PFSK-1 (cell line): Measurements from ENCODE around the gene MOGAT1.

Source experiments
- FOXP2 ChIP-seq: optimal IDR thresholded peaks from 2 replicates; pipeline ENCODE3; 2011; ENCODE audit warnings: borderline replicate concordance, control low read depth, inconsistent platforms; ENCODE audit not compliant: insufficient read depth; ENCODE audit errors: extremely low read length, extremely low read depth
- POLR2AphosphoS5 ChIP-seq: IDR thresholded peaks from 2 replicates; pipeline ENCODE4 v1.6.1; 2012; ENCODE audit warnings: low read depth, mild to moderate bottlenecking, control low read depth, low read length, moderate library complexity
- SIN3A ChIP-seq: IDR thresholded peaks from 2 replicates; pipeline ENCODE4 v1.6.1; 2012; ENCODE audit warnings: mild to moderate bottlenecking, low read length, moderate library complexity, borderline replicate concordance; ENCODE audit not compliant: insufficient read depth
- TAF1 ChIP-seq: IDR thresholded peaks from 2 replicates; pipeline ENCODE4 v1.6.1; 2012; ENCODE audit warnings: low read length, control low read depth, borderline replicate concordance; ENCODE audit not compliant: insufficient read depth
- TF ChIP-seq, protein P1 (sequence below), 2 experiments: IDR thresholded peaks; 2 replicates each; pipeline versions ENCODE4 v1.6.1 to v1.8.0; 2011 to 2012; ENCODE audit warnings: low read depth in 2 of 2, low read length in 2 of 2, control low read depth in 1 of 2, inconsistent platforms in 1 of 2, mild to moderate bottlenecking in 1 of 2, moderate library complexity in 1 of 2; ENCODE audit not compliant: insufficient read depth in 1 of 2

The MOGAT1 gene

DNA sequence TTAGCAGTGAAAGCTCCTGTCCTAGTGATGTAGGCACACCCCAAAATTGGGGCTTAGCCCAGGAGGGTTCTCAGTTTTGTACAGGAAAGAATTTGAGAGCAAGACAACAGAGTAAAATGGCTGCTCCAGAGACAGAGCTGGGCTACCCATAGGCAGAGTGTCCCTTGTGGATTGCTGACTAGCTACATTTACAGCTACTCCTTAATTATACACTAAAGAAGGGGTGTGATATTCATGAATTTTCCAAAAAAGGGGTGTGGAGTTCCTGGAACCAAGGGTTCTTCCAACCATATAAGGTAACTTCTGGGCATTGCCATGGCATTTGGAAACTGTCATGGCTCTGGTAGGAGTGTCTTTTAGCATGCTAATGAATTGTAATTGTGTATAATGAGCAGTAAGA is 52.8 kb downstream of the MOGAT1 start:
- TF ChIP-seq, protein P1, sequence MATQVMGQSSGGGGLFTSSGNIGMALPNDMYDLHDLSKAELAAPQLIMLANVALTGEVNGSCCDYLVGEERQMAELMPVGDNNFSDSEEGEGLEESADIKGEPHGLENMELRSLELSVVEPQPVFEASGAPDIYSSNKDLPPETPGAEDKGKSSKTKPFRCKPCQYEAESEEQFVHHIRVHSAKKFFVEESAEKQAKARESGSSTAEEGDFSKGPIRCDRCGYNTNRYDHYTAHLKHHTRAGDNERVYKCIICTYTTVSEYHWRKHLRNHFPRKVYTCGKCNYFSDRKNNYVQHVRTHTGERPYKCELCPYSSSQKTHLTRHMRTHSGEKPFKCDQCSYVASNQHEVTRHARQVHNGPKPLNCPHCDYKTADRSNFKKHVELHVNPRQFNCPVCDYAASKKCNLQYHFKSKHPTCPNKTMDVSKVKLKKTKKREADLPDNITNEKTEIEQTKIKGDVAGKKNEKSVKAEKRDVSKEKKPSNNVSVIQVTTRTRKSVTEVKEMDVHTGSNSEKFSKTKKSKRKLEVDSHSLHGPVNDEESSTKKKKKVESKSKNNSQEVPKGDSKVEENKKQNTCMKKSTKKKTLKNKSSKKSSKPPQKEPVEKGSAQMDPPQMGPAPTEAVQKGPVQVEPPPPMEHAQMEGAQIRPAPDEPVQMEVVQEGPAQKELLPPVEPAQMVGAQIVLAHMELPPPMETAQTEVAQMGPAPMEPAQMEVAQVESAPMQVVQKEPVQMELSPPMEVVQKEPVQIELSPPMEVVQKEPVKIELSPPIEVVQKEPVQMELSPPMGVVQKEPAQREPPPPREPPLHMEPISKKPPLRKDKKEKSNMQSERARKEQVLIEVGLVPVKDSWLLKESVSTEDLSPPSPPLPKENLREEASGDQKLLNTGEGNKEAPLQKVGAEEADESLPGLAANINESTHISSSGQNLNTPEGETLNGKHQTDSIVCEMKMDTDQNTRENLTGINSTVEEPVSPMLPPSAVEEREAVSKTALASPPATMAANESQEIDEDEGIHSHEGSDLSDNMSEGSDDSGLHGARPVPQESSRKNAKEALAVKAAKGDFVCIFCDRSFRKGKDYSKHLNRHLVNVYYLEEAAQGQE (IDR thresholded peaks at IDR 0.05; ENCODE audit: insufficient read depth in 1 of 2, low read depth in 2 of 2, low read length in 2 of 2): no peak
- TF ChIP-seq SIN3A (no peak), TAF1 (no peak), FOXP2 (no peak), POLR2AphosphoS5 (no peak)

DNA sequence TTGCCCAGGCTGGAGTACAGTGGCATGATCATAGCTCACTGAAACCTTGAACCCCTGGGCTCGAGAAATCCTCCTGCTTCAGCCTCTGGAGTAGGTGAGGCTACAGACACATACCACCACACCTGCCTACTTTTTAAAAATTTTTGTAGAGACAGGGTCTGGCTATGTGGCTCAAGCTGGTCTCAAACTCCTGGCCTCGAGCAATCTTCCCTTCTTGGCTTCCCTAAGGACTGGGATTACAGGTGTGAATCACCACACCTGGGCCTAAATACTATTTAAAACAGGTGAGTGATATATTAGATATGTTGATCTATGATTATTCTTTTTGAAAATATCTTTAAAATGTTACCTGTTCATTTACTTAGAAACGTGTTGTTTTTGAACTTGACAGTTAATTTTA is 57.2 kb downstream of the MOGAT1 start:
- no peak for TF ChIP-seq POLR2AphosphoS5
- no peak for TF ChIP-seq FOXP2
- TF ChIP-seq SIN3A: no peak
- TF ChIP-seq, protein P1 (IDR thresholded peaks at IDR 0.05; ENCODE audit: insufficient read depth in 1 of 2, low read depth in 2 of 2, low read length in 2 of 2): no peak
- no peak for TF ChIP-seq TAF1

DNA sequence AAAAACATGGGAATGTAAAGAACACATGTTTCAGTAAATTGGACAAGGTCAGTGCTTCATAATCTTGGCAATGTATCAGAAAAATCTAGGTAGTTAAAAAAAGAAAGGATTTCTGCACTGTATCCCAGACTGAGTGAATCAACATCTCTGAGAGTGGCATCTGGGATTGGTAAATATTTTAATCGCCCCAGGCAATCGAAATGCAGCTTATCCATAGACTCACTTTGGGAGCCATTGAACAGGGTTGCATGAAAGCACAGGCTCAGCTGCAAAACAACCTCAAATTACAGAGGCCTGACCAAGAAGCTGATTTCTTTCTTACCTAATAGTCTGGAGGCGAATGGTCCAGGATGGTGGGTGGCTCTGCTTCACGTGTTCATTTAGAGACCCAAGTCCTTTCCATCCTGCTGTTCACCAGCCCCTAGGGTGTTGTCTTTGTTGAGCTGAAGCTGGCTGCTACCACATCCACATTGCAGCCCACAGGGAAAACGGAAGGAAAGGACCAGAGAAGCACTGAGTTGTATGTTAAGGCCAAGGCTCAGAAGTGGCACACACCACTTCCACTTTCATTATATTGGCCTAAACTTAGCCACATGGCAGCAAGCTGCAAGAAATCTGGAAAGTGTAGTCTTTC is 59.0 kb downstream of the MOGAT1 start:
- TF ChIP-seq POLR2AphosphoS5: no peak
- TF ChIP-seq FOXP2: no peak
- TF ChIP-seq, protein P1 (IDR thresholded peaks at IDR 0.05; ENCODE audit: insufficient read depth in 1 of 2, low read depth in 2 of 2, low read length in 2 of 2): no peak
- TF ChIP-seq TAF1: no peak
- TF ChIP-seq SIN3A: no peak

DNA sequence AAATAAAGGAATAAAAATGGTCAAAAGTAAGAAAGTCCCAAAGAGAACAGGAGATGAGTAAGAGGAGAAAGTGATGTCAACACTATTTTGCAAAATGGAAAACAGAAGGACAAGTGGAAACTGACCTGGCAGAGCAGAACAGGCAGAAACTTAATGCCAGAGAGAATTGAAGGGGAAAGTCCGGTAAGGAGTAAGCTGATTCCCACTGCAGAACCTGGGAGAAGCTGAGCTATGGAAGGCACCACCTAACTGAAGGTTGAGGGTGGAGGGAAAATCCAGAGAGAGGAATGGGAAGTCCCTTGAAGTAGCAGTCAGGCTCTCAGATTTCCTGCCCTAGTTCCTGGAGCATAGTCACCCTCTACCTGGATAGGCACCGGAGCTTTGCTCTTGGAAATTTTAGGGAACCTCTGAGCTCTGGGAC is 59.8 kb downstream of the MOGAT1 start:
- no peak for TF ChIP-seq TAF1
- TF ChIP-seq FOXP2: no peak
- TF ChIP-seq, protein P1 (IDR thresholded peaks at IDR 0.05; ENCODE audit: insufficient read depth in 1 of 2, low read depth in 2 of 2, low read length in 2 of 2): no peak
- TF ChIP-seq POLR2AphosphoS5: no peak
- TF ChIP-seq SIN3A: no peak
